ENCODE results near the gene ELAVL2.

DNA sequence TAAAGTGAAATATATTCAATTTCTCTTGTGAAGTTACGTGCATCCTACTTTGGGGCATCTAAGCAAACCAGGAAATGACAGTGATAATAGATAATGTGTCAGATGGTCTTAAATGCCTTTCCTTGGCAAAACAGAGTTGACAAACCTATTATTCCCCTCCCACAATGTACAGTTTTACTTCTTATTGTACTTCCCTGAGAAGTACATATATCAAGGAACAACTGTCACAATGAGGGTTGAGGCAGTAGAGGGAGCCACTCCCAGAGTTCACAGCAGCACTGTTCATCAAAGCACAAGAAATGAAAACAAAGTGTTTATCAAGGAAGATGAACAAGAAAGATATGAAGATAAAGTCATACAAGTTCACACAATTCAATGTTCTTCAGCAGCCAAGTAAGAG, 41.1 kb downstream of the ELAVL2 start:
- TF ChIP-seq, protein P1, sequence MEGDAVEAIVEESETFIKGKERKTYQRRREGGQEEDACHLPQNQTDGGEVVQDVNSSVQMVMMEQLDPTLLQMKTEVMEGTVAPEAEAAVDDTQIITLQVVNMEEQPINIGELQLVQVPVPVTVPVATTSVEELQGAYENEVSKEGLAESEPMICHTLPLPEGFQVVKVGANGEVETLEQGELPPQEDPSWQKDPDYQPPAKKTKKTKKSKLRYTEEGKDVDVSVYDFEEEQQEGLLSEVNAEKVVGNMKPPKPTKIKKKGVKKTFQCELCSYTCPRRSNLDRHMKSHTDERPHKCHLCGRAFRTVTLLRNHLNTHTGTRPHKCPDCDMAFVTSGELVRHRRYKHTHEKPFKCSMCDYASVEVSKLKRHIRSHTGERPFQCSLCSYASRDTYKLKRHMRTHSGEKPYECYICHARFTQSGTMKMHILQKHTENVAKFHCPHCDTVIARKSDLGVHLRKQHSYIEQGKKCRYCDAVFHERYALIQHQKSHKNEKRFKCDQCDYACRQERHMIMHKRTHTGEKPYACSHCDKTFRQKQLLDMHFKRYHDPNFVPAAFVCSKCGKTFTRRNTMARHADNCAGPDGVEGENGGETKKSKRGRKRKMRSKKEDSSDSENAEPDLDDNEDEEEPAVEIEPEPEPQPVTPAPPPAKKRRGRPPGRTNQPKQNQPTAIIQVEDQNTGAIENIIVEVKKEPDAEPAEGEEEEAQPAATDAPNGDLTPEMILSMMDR (conservative IDR thresholded peaks at IDR 0.05; ENCODE audit: low read depth, low read length) = no peak
- TF ChIP-seq EZH2 (IDR thresholded peaks at IDR 0.05; ENCODE audit: borderline replicate concordance, low read depth, low read length, poor library complexity, severe bottlenecking) = no peak
